HuH-7 (cell line): Measurements from ENCODE around the gene P3H2.
"Not testable (repeated sequence)": the region's sequence is repeated elsewhere in the genome, so short reads cannot be mapped to it uniquely, and the experiment has no call there.

Experiments used
- DNase-seq: peaks from one replicate; pipeline ENCODE4 v3.0.0; 2011; ENCODE audit warnings: low spot score

Gene P3H2

GRCh38 chr3:189981668-189982067 is 139.0 kb downstream of the P3H2 start:
- DNase-seq = no peak

DNA sequence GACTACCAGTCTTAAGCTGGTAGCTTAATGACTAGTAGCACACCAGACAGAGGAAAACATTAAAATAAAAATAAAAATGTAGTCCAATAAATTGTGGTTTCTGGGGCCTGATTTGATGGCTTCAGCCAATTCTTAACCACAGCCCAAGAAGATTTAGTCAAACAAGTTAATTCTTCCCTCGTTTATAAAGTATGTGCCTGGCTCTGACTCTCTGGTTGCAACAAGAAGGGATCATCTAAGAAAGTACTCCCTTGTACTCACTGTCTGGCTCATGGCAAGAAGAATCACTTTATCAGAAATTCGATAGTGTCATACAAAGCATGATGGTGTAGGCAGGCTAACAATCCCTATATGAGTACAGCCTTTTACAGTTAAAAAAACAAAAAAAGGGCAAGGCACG is 141.9 kb downstream of the P3H2 start:
- no peak for DNase-seq

- DNase-seq = no peak
These were observed 143.5 kb downstream of the P3H2 start for GRCh38 chr3:189977174-189977573.

DNA sequence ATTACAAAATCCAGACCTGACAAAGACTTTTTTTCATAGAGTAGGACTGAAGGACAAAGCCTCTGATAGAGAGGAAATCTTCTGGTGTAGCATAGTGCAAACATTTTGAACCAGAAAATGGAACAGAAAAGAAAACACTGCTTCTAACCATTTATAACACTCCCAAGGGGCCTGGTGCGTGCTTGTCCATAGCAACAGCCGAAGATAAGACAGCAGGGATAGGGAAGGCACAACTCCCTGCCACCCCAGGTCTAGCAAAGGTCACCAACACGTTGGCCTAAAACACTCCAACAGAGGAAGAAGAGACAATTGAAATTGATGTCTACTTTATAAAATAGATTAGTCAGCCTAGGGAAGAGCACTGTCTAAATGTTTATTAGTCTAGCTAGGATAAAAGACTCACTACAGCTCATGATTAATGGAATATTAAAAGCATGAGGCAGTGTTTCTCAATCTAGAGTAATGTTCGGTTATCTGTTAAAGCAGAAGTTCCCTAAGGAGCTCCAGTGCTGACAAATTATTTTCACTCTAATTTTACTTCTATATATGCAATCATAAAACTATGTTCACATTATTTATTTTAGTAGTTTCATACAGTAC is 145.2 kb downstream of the P3H2 start:
- DNase-seq = no peak

DNA sequence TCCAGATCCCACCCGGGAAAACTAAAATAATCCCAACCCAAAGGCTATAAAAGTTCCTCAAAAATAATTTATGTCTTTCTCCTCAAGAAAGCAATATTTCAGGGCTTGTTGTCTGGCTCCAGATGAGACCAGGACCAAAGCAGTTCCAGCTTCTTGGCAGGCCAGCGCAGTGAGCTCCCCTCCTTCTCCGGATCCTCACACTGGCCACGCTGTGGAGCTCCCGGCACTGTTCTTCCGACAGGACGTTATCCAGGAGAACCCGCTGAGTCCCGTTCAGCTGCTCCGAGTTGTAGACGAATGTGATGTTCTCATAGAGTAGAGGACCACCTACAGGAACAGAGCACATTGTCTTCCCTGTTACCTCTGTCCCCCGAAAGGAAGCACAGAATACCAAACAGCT is 146.3 kb downstream of the P3H2 start:
- no peak for DNase-seq

GRCh38 chr3:189967254-189967865 is 153.3 kb downstream of the P3H2 start:
- peak; percentile 29 for DNase-seq

DNA sequence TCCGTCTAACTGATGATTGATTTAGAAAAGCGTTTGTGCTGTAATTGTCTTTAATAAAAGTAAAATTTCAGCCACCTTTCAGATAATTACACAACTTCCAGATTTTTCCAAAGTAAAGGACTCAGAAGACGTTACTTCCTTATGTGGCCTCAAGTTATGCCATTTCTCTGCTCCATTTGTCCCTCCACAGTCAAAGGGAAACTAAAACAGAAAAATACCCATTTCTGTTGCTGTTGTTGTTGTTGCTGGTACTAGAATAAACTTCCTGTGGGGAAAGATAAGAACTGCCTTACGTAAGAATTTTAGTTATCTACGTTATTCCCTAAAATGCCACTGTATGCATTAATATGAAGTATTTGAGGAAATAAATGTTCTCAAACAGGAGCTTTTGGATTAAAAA is 153.9 kb downstream of the P3H2 start:
- DNase-seq = no peak

DNA sequence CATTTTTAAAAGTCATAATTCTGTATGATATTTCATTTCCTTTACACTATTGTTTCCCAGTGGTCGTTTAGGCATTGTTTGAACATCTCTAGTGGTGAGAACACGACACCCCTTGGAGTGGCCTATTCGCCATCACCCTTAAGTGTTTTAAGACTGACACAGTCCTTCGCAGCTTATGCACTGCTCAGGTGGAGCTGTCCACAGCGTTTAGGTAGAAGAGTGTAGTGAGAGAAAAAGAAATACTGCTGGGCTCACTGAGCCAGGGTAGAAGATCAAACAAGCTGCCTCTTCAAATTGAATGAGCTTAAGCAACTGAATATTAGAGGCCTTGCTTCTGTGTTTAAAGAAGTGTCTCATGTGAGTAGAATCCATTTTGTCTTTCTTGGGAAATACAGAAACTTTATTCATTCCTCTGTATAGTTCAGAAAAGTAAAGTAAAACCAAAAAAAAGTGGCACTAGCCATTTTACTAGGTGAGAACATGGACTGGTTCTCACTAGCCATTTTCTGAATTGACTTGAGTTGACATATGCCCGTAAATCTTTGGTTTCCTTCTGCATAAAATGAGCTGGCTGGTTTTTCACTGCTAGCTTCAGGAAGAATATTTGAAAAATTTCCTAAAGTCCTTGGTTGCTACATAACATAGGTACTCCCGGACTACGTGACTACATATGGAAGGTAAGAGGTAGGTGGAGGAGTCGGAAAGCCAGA is 155.9 kb downstream of the P3H2 start:
- DNase-seq = no peak

- DNase-seq = no peak
These were observed 158.2 kb downstream of the P3H2 start for GRCh38 chr3:189962466-189962865.

DNA sequence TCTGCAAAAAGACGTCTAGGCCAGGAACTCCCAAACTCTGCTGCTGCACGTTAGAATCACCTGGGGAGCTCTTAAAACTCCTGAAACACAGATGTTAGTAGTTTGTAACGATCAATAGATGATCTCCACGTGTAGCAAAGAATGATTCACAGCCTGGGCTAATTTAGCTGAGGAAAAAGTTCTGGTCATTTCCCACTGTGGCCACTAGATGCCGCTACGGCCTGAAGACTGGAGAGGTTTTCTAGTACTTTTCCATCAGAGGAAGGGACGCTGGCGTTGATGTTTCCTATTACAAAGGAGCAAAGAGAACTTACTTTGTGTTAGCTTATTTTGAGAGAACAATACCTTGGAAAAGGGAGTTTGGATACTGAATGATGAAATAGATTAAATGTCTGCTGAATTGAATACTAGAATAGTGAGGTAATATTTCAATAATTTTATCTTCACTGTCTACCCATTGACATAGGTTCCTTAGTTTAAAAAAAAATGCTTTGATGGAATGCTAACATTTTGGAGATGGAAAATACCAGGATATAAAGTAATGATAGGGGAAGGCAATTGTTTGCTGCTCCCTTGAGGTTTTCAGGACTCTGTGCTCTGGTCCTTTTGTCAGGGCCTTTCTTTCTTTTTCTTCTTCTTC is 159.1 kb downstream of the P3H2 start:
- DNase-seq = peak; percentile 62

DNA sequence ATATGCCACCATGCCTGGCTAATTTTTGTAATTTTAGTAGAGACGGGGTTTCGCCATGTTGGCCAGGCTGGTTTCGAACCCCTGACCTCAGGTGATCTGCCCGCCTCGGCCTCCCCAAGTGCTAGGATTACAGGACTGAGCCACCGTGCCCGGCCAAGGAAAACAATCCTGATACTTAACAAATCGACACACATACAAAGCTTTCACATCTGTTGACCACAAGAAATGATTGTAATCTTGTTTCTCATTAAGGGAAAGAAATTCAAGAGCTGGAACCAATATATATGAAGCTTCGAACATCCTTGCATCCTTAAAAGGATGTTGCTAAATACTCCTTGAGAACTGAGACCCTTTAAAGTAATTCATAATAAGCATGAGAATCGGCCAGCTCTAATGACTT is 159.6 kb downstream of the P3H2 start:
- DNase-seq = not testable (repeated sequence)

DNA sequence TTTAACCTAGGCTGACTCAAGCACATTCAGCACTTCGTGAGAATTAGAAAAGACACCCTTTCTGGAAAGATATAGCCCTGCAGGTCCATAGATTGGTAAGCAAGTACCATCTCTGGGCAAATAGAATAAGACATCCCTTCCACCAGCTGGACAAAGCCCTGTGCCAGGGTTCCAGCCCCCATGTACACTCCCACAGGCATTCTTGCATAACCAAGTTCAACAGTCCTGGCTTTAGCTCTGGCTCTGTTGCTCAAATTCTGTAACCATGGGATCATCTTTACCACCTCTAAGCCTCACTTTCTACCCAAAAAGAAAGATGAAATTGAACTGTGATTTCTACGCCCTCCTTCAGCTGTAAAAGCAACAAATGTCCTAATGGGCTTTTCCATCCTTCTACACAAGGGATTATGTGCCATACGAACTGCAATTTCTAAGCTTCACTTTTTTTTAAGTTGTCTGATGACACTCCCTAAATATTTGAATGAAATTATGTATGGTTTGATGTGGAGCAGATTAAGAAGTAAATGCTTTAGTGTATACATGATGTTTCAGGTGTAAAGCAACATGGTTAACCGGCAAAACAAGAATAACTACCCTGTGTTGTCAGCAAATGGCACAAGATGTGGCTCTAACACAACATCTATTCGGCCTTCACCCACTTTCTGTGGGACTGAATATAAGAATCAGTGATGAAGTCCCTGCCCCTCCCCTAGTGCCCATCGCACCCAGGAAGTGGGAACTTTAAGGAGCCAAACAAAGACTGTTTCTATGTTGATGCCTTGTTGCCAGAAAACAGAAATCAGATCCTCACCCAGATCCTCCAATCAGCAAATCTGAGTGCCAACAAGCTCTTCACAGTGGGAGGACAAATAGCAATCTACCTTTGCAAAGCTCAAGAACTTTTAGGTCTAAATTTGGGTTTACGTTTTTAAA is 165.7 kb downstream of the P3H2 start:
- no peak for DNase-seq

- no peak for DNase-seq
These were observed 167.1 kb downstream of the P3H2 start for GRCh38 chr3:189953551-189953950.

GRCh38 chr3:189952272-189952671 is 168.4 kb downstream of the P3H2 start:
- DNase-seq = no peak

DNA sequence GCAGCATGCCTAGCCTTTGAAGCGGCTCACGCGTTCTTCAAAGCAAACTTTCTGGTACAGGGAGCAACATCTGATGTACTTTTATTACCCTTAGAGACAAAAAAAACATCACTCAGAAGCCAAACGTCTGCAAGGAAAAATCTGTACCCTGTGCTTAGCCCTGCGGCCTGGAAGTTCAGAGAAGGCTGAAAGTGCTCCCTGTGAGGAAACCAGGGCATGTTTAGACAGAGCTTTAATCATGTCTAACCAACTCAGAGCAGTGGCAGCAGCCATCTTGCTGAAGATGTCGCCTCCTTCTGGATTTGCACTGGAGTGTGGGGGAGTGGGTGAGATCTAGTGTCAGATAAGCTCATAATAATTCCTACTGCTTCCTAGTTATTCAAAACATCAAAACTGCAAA is 170.4 kb downstream of the P3H2 start:
- no peak for DNase-seq

DNA sequence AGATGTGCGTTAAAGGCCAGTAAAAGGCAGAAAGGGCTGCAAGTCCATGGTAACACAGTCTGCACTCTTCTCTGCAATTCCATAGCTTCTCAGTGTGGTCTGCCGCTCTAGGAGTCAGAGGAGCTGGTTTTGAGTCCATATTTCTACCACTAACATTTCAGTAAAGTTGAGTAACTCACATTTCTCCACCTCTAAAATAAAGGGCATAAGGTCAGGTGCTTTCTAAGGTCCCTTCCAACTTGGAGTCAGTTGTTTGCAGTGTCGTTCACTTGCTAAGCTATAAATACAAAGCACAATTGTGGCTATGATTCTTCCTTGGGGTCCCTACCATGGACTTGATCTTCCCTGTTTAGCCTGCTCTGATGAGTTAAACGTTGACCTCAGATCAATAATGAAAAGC is 171.1 kb downstream of the P3H2 start:
- DNase-seq = no peak

DNA sequence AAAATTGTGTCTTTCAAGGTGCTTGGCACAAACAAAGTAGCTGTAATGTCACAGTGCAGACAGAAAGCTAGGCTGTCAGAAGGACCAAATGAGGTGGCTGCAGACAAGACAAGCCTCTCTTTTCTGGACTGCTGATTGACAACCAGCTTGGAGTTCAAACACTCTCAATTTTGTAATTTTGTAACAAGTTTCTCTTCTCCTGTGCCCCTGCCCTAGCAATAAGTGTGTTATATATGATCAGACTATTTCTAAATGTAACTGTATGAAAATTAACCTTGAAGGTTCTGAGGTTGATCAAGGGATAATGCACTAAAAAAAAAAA is 172.0 kb downstream of the P3H2 start:
- DNase-seq = no peak

GRCh38 chr3:189947948-189948723 is 172.6 kb downstream of the P3H2 start:
- DNase-seq = no peak

DNA sequence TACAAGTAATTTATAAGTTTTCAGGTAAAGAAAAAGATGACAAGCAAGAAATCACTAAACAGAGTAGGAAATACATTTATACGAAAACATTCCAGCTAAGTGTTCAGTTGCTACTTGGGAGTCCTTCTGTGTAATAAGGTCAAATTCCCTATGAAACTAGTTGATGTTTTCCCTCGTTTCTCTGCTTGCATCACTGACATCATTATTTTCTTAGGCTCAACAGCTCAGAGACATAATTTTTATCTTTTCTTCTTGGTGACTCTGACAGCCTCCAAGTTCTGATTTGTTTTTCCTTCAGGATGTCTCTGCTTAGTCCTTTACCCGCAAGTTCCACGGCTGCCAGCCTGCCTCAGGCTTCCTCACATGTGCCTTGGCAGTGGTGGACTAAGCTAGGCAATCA is 173.6 kb downstream of the P3H2 start:
- DNase-seq = no peak

- DNase-seq = no peak
These were observed 174.6 kb downstream of the P3H2 start for GRCh38 chr3:189945935-189946709.
